Hepatic stellate cell (primary cell): Measurements from ENCODE around the gene ARHGEF12.

Experiments
- DNase-seq: peaks from one replicate; pipeline ENCODE4 v3.0.0; 2011; ENCODE audit warnings: low spot score

The ARHGEF12 gene

GRCh38 chr11:120335908-120336640 is at the start of gene ARHGEF12:
Gene ARHGEF12 (plus strand): TSS chr11:120336413. CDS start chr11:120337244, 831 bp downstream.
- DNase-seq = peak; percentile 95

DNA sequence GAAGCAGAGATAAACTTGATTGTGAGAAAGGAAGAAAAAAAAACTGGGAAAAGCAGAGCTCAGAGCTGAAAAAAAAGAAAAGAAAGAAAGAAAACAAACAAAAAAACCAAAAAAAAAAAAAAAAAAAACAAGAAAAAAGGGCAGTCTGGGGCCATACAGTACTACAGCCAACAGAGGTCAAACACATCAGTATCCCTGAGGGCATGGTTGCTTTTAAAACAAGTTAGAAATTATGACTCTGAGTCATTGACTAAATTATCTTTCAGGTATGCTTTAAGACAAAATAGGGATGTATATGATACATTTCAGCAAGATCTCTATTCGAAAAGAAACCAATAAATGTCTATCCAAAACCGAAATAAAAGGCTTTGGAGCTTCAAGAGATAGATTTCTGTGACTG is 48.2 kb upstream of the ARHGEF12 start:
- no peak for DNase-seq

- no peak for DNase-seq
Observed at GRCh38 chr11:120289426-120289825, 46.8 kb upstream of the ARHGEF12 start.

- no peak for DNase-seq
Observed at GRCh38 chr11:120290956-120291355, 45.3 kb upstream of the ARHGEF12 start.

DNA sequence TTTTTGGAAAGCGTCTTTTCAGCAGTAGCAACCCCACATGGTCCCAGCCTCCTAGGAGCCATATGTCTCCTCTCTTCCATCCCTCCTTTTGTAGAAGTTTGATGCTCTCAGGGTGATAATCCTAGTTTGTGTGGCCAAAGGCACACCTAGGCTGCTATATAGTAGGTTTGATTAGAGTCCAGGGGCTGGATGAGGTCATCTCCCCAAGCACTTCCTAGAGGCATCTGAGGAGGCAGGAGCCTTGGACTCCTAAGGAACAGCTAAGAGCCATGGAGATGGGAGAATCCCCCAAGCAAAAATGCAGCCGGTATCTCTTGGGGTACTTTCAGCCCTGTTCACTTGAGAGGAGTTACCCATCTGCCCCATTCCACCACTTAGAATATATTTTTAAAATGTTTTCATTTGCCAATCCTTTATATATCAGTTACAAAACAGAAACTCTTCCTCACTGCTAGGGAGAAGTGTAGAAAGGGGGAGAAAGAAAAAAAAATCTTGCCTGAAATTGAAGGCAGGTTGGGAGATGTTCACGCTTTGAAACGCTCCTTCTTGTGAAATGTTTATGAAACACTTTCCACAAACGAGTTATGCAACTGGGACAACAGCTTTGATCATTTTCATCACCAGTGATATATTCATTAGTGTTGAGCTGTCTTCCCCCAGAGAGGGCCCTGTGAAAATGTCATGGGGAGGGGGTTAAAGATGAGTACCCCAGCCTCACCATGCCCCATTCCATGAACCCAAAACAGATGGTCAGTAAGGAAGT is 43.0 kb upstream of the ARHGEF12 start:
- no peak for DNase-seq

GRCh38 chr11:120294096-120294495 is 42.1 kb upstream of the ARHGEF12 start:
- DNase-seq = no peak

DNA sequence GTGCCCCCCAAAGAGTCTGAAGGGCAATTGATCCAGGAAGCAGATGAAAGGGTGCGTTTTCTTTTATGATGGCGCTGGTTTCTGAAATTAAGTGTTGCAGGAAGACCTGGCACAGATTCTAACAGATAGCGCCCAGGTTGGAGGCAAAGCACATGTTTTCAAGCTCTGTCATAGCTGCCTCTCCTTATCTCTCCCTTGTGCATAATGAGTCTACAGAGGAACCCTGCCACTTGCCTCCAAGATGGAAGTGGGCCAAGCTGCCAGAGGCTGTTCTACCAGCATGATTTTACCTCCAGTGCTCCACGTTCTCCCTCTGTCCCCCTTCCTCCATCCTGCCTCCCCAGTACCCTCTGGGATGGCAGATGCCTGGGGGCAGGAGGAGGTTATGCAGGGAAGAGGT is 41.1 kb upstream of the ARHGEF12 start:
- DNase-seq = no peak

DNA sequence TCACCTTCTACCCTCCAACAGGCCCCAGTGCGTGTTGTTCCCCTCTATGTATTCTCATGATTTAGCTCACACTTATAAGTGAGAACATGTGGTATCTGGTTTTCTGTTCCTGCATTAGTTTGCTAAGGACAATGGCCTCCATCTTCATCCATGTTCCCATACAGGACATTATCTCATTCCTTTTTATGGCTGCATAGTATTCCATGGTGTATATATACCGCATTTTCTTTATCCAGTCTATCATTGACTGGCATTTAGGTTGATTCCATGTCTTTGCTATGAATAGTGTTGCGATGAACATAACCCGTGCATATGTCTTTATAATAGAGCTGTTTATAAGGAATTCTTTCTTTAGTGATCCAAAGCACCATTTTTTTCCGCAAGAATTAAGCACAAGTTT is 39.7 kb upstream of the ARHGEF12 start:
- no peak for DNase-seq

DNA sequence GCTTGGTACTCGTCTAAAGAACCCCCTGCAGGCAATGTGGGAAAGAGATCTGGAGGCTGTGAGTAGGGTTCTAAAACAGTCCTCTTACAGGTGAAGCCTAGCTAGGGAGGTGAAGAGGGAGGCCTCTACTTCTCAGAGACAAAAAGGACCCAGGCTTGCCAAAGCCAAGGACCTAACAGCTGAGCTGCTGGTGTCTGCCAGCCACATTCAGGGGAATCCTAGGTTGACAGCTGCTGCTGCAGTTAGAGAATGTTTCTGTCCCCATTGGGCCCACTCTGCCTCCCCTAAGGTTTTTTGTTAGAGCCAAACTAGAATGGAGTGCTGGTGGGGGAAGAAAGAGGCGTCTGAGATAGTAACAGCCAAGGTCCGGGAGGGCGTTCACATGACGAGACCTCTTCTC is 37.8 kb upstream of the ARHGEF12 start:
- DNase-seq = no peak

GRCh38 chr11:120302001-120302805 is 34.0 kb upstream of the ARHGEF12 start:
- DNase-seq = no peak

- DNase-seq = peak; percentile 64
Observed at GRCh38 chr11:120303004-120303637, 33.1 kb upstream of the ARHGEF12 start.

DNA sequence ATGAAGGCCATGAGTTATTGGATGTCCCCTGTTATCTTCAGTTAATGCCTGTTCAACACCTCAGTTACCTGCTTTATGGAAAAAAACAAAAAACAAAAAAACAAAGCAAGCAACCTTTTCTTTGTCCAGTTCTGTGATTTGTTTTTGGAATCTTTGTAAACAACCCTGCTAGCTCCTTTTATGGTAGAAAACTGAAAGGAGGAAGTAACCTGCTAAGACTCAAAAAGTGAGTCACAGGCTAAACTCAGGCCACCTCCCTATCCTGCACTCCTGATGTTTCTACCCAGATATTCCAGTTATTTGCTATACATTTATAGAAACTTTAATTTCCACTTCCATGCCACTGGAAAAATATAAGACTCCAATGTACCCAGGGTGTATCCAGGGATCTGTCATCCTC is 31.7 kb upstream of the ARHGEF12 start:
- peak; percentile 31 for DNase-seq

DNA sequence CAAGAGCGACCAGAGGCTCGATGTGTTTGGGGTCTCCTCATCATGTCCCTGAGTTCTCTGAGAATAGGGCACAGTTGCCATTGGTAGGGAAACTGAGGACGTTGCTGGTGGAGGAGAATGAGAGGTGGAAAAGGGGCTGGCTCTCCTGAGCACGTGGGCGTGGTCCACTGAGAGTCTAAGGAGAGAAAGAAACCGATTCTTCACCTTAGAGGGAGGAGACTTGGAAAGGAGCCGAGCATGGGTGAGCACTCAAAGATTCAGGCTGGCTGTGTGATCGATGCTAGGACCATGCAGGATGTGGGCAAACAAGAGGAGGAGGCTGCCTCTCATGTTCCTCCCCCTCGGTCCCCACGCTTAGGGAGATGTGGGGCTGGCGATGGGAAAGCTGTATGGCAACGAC is 30.9 kb upstream of the ARHGEF12 start:
- no peak for DNase-seq

DNA sequence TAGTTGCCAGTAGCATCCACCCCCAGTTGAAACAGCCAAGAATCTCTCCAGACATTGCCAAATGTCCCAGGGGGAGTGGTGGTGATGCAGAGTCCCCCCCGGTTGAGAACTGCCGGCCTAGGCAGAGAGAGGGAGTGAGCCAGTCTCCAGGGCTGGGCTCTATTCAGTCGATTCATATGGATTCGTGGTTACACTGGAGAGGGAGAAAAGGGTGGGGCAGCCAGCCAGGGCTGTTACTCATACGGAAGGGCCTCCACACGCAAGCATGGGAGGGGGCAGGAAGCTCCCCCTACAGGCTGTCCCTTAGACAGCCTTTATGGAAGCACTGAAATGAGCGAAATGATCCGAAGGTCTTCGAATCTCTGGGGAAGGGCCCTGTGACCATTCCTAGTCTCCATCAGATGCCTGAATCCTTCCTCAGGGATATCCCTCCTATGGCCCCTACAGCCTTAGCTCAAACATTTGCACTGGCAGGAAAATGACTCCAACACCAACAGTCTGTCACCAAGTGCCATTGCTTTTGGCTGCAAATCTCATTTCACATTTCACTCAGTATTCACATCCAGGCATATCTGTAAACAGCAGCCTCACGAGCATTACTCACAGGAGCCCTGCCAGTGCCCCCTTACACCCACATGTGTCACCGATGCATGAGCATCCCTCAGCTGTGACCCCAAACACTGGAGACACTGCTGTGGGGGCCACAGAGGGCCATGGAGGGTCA is 29.5 kb upstream of the ARHGEF12 start:
- peak; percentile 87 for DNase-seq

- DNase-seq = no peak
Observed at GRCh38 chr11:120307476-120307875, 28.7 kb upstream of the ARHGEF12 start.

- DNase-seq = no peak
Observed at GRCh38 chr11:120308081-120308480, 28.1 kb upstream of the ARHGEF12 start.

DNA sequence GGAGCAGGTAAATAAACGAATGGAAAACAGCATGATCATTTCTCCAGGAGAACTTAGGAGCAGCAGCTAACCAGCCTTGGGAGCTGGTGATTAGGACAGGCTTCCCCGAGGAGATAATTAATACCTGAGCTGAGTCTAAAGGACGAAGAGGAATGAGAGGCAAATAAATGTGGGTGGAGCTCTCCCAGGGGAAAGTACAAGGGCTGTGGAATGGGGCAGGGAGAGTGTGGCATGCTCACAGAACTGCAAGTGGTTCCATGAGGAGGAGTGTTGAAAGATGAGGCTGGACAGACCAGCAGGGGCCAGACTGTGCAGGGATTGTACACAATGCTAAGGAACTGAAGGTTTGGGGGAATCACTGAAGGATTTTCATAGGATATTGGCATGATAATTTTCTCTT is 25.3 kb upstream of the ARHGEF12 start:
- DNase-seq = no peak

DNA sequence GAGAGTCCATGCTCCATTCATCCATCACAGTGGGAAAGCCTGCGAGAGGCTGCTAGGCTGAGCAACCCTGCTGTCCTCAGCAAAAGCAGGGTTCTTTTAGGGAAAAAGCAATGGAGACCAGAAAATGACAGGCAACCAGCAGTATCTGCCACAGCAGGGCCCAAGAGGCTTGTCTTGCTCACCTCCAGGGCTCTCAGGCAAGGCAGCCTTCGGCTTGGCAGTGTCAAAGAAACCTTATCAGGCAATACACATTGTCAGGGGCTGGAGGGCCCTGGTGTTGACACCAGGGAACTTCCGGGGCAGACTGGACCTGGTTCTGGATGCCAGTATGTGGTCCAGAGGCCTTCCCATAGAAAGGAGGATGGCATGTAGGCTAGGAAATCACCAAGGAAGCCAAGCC is 21.4 kb upstream of the ARHGEF12 start:
- DNase-seq = no peak

GRCh38 chr11:120316880-120317688 is 19.1 kb upstream of the ARHGEF12 start:
- DNase-seq = peak; percentile 66

- DNase-seq = no peak
Observed at GRCh38 chr11:120317689-120318480, 18.3 kb upstream of the ARHGEF12 start.
